HCT116 (cell line): ENCODE results near the gene KIRREL3.

Experiments used
- EZH2 ChIP-seq: fragments of 200-600 bp; sonication (generic); IDR thresholded peaks from 2 replicates; pipeline ENCODE4 v1.6.1; 2017; ENCODE audit warnings: antibody characterized with exemption, mixed run types
- EZH2phosphoT487 ChIP-seq: fragments of 200-600 bp; IDR thresholded peaks from 2 replicates; pipeline ENCODE4 v1.6.1; 2018; ENCODE audit warnings: antibody characterized with exemption, borderline replicate concordance
- FOSL1 ChIP-seq: IDR thresholded peaks from 2 replicates; pipeline ENCODE4 v1.6.1; 2012; ENCODE audit warnings: low read depth
- POLR2A ChIP-seq: IDR thresholded peaks from 2 replicates; pipeline ENCODE4 v1.7.0; 2011; ENCODE audit warnings: borderline replicate concordance; ENCODE audit not compliant: insufficient read depth, insufficient read length; ENCODE audit errors: extremely low read depth
- POLR2AphosphoS5 ChIP-seq: IDR thresholded peaks from 2 replicates; pipeline ENCODE4 v1.6.1; 2011; ENCODE audit warnings: mild to moderate bottlenecking, low read depth, low read length, moderate library complexity
- RAD21 ChIP-seq: IDR thresholded peaks from 2 replicates; pipeline ENCODE4 v1.6.1; 2012; ENCODE audit warnings: low read depth, mild to moderate bottlenecking
- SIN3A ChIP-seq: IDR thresholded peaks from 2 replicates; pipeline ENCODE4 v1.6.1; 2012; ENCODE audit warnings: low read depth
- SP1 ChIP-seq: IDR thresholded peaks from 2 replicates; pipeline ENCODE4 v1.6.1; 2012; ENCODE audit warnings: low read depth
- SRF ChIP-seq: IDR thresholded peaks from 2 replicates; pipeline ENCODE4 v1.6.1; 2012; ENCODE audit warnings: low read depth
- YY1 ChIP-seq: IDR thresholded peaks from 2 replicates; pipeline ENCODE4 v1.6.1; 2011; ENCODE audit warnings: low read length, low read depth, moderate library complexity, mild to moderate bottlenecking; ENCODE audit not compliant: insufficient replicate concordance; ENCODE audit errors: extremely low read depth
- TF ChIP-seq, protein P1 (sequence below), 3 experiments: fragments of 200-600 bp in 1 of 3; sonication (generic) in 1 of 3; IDR thresholded peaks in 2 of 3; conservative IDR thresholded peaks in 1 of 3; 2 replicates each; pipeline ENCODE4 v1.5.1; 2012 to 2017; ENCODE audit warnings: low read depth in 2 of 3, low read length in 2 of 3, antibody characterized with exemption in 1 of 3, borderline replicate concordance in 1 of 3, control low read depth in 1 of 3, mild to moderate bottlenecking in 1 of 3, mixed read lengths in 1 of 3, mixed run types in 1 of 3, moderate library complexity in 1 of 3; ENCODE audit not compliant: insufficient read depth in 1 of 3
- TF ChIP-seq, protein P2 (sequence below): IDR thresholded peaks from 2 replicates; pipeline ENCODE4 v1.6.1; 2012; ENCODE audit warnings: low read depth

GRCh38 chr11:126920833-126921232 is 79.7 kb downstream of the KIRREL3 start:
- TF ChIP-seq, protein P1, sequence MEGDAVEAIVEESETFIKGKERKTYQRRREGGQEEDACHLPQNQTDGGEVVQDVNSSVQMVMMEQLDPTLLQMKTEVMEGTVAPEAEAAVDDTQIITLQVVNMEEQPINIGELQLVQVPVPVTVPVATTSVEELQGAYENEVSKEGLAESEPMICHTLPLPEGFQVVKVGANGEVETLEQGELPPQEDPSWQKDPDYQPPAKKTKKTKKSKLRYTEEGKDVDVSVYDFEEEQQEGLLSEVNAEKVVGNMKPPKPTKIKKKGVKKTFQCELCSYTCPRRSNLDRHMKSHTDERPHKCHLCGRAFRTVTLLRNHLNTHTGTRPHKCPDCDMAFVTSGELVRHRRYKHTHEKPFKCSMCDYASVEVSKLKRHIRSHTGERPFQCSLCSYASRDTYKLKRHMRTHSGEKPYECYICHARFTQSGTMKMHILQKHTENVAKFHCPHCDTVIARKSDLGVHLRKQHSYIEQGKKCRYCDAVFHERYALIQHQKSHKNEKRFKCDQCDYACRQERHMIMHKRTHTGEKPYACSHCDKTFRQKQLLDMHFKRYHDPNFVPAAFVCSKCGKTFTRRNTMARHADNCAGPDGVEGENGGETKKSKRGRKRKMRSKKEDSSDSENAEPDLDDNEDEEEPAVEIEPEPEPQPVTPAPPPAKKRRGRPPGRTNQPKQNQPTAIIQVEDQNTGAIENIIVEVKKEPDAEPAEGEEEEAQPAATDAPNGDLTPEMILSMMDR (IDR thresholded peaks at IDR 0.05 in 2 of 3, conservative IDR thresholded peaks at IDR 0.05 in 1 of 3; ENCODE audit: borderline replicate concordance in 1 of 3, insufficient read depth in 1 of 3, low read depth in 2 of 3, low read length in 2 of 3) = no peak
- TF ChIP-seq POLR2A (no peak), RAD21 (no peak), EZH2phosphoT487 (no peak), YY1 (no peak), SRF (no peak), SP1 (no peak), POLR2AphosphoS5 (no peak), EZH2 (no peak), SIN3A (no peak), FOSL1 (no peak)
- TF ChIP-seq, protein P2, sequence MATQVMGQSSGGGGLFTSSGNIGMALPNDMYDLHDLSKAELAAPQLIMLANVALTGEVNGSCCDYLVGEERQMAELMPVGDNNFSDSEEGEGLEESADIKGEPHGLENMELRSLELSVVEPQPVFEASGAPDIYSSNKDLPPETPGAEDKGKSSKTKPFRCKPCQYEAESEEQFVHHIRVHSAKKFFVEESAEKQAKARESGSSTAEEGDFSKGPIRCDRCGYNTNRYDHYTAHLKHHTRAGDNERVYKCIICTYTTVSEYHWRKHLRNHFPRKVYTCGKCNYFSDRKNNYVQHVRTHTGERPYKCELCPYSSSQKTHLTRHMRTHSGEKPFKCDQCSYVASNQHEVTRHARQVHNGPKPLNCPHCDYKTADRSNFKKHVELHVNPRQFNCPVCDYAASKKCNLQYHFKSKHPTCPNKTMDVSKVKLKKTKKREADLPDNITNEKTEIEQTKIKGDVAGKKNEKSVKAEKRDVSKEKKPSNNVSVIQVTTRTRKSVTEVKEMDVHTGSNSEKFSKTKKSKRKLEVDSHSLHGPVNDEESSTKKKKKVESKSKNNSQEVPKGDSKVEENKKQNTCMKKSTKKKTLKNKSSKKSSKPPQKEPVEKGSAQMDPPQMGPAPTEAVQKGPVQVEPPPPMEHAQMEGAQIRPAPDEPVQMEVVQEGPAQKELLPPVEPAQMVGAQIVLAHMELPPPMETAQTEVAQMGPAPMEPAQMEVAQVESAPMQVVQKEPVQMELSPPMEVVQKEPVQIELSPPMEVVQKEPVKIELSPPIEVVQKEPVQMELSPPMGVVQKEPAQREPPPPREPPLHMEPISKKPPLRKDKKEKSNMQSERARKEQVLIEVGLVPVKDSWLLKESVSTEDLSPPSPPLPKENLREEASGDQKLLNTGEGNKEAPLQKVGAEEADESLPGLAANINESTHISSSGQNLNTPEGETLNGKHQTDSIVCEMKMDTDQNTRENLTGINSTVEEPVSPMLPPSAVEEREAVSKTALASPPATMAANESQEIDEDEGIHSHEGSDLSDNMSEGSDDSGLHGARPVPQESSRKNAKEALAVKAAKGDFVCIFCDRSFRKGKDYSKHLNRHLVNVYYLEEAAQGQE = no peak
